IMR-90 (cell line): ENCODE measurements around the gene TRPC4AP. TPM values are rescaled to one million over a fixed set of nuclear protein-coding genes. Genes with fewer than 3 reads are reported as not detected.

Experiments used
- ATAC-seq: fragments of 200-7000 bp; cut with Tn5 transposase; 2 replicates; pipeline ENCODE4 v1.9.1; 2020; ENCODE audit warnings: low read depth, mild to moderate bottlenecking, moderate library complexity
- BruUV-seq: library from RNA; stranded (reverse); fragments of 400-500 nt; replicated peaks from 2 replicates; lab custom pipeline; 2021; lab: Mats Ljungman, UMichigan
- CTCF ChIA-PET: fragments of 300-600 bp; formaldehyde crosslinking; extraction: SDS; loops from one replicate; lab custom pipeline; 2021; ENCODE audit warnings: antibody characterized with exemption; lab: Yijun Ruan, JAX
- POLR2A ChIA-PET: fragments of 300-600 bp; sonication (Branson Sonifier 250); formaldehyde crosslinking; loops from one replicate; lab custom pipeline; 2022; ENCODE audit warnings: antibody characterized with exemption; ENCODE audit not compliant: unreplicated experiment; lab: Charles Lee
- DNase-seq: peaks from one replicate; pipeline ENCODE4 v3.0.0; 2013
- H2AFZ ChIP-seq: replicated peaks from 2 replicates; pipeline ENCODE3; 2013; ENCODE audit warnings: low read length, mild to moderate bottlenecking; ENCODE audit not compliant: poor library complexity
- H2AK5ac ChIP-seq: 2 replicates; pipeline ENCODE4 v1.6.1; 2013; ENCODE audit warnings: low read depth, low read length, inconsistent platforms
- H2AK9ac ChIP-seq: replicated peaks from 2 replicates; pipeline ENCODE3; 2013; ENCODE audit warnings: mild to moderate bottlenecking, low read depth, low read length, moderate library complexity; ENCODE audit not compliant: poor library complexity
- H2BK120ac ChIP-seq: 2 replicates; pipeline ENCODE4 v1.6.1; 2013; ENCODE audit warnings: low read depth, low read length, inconsistent platforms
- H2BK15ac ChIP-seq: 3 replicates; pipeline ENCODE4 v1.6.1; 2013; ENCODE audit warnings: low read depth, low read length, inconsistent platforms
- H2BK20ac ChIP-seq: 2 replicates; pipeline ENCODE4 v1.6.1; 2013; ENCODE audit warnings: low read depth, mild to moderate bottlenecking, inconsistent platforms, low read length, moderate library complexity
- H2BK5ac ChIP-seq: 2 replicates; pipeline ENCODE4 v1.6.1; 2013; ENCODE audit warnings: mild to moderate bottlenecking, low read depth, low read length, inconsistent platforms; ENCODE audit not compliant: poor library complexity, severe bottlenecking
- H3K14ac ChIP-seq: replicated peaks from 2 replicates; pipeline ENCODE4 v1.6.1; 2013; ENCODE audit warnings: low read depth, low read length, inconsistent platforms
- H3K18ac ChIP-seq: 2 replicates; pipeline ENCODE4 v1.6.1; 2013; ENCODE audit warnings: low read depth, low read length, control low read depth
- H3K23ac ChIP-seq: 2 replicates; pipeline ENCODE4 v1.6.1; 2013; ENCODE audit warnings: low read depth, low read length, inconsistent platforms
- H3K27ac ChIP-seq: 2 replicates; pipeline ENCODE4 v1.5.1; 2013; ENCODE audit warnings: mild to moderate bottlenecking, control low read depth, low read length; ENCODE audit not compliant: insufficient read depth
- H3K27me3 ChIP-seq: 2 replicates; pipeline ENCODE4 v1.6.1; 2013; ENCODE audit warnings: low read length; ENCODE audit not compliant: control insufficient read depth, insufficient read depth
- H3K36me3 ChIP-seq: 2 replicates; pipeline ENCODE4 v1.6.1; 2013; ENCODE audit warnings: low read length, mixed read lengths; ENCODE audit not compliant: control insufficient read depth, insufficient read depth
- H3K4ac ChIP-seq: 2 replicates; pipeline ENCODE4 v1.6.1; 2013; ENCODE audit warnings: low read depth, low read length, inconsistent platforms
- H3K4me1 ChIP-seq: 2 replicates; pipeline ENCODE4 v1.6.1; 2013; ENCODE audit warnings: low read length, mixed read lengths; ENCODE audit not compliant: control insufficient read depth, insufficient read depth
- H3K4me2 ChIP-seq: 2 replicates; pipeline ENCODE4 v1.6.1; 2013; ENCODE audit warnings: low read depth, mild to moderate bottlenecking, control low read depth, low read length, moderate library complexity
- H3K4me3 ChIP-seq: 2 replicates; pipeline ENCODE4 v1.5.1; 2013; ENCODE audit warnings: low read depth, mild to moderate bottlenecking, control low read depth, low read length, moderate library complexity; ENCODE audit not compliant: insufficient read depth
- H3K56ac ChIP-seq: 2 replicates; pipeline ENCODE4 v1.6.1; 2013; ENCODE audit warnings: low read length, inconsistent platforms; ENCODE audit not compliant: insufficient read depth; ENCODE audit errors: extremely low read depth
- H3K79me1 ChIP-seq, 2 experiments: 2 replicates each; pipeline ENCODE4 v1.6.1; 2013; ENCODE audit warnings: low read length in 2 of 2, inconsistent platforms in 1 of 2, low read depth in 1 of 2
- H3K9ac ChIP-seq: 2 replicates; pipeline ENCODE4 v1.6.1; 2013; ENCODE audit warnings: low read depth, low read length, control low read depth
- H3K9me1 ChIP-seq: 2 replicates; pipeline ENCODE4 v1.6.1; 2013; ENCODE audit warnings: low read length, inconsistent platforms; ENCODE audit not compliant: insufficient read depth
- H3K9me3 ChIP-seq: 2 replicates; pipeline ENCODE4 v1.6.1; 2013; ENCODE audit warnings: low read length; ENCODE audit not compliant: control insufficient read depth, insufficient read depth
- H4K20me1 ChIP-seq: 2 replicates; pipeline ENCODE4 v1.6.1; 2013; ENCODE audit warnings: low read length, inconsistent platforms; ENCODE audit not compliant: insufficient read depth
- H4K5ac ChIP-seq: 2 replicates; pipeline ENCODE4 v1.6.1; 2013; ENCODE audit warnings: mild to moderate bottlenecking, low read depth, low read length, control low read depth
- H4K8ac ChIP-seq, 2 experiments: 2 replicates each; pipeline ENCODE4 v1.6.1; 2013; ENCODE audit warnings: low read depth in 2 of 2, low read length in 2 of 2, control low read depth in 1 of 2, inconsistent platforms in 1 of 2
- H4K91ac ChIP-seq: 2 replicates; pipeline ENCODE4 v1.6.1; 2013; ENCODE audit warnings: low read depth, low read length, inconsistent platforms; ENCODE audit not compliant: insufficient read depth
- BHLHE40 ChIP-seq: fragments of 150-350 bp; IDR thresholded peaks from 2 replicates; pipeline ENCODE4 v1.6.1; 2016; ENCODE audit warnings: mild to moderate bottlenecking, low read depth, low read length
- CEBPB ChIP-seq: IDR thresholded peaks from 2 replicates; pipeline ENCODE4 v1.6.1; 2012; ENCODE audit warnings: low read depth, low read length, improper control_type of control experiment
- CHD1 ChIP-seq: IDR thresholded peaks from 2 replicates; pipeline ENCODE4 v1.6.1; 2012; ENCODE audit warnings: low read depth, low read length, improper control_type of control experiment
- FOS ChIP-seq: fragments of 150-350 bp; IDR thresholded peaks from 2 replicates; pipeline ENCODE4 v1.6.1; 2016; ENCODE audit warnings: low read depth, low read length
- MAFK ChIP-seq: IDR thresholded peaks from 2 replicates; pipeline ENCODE4 v1.6.1; 2012; ENCODE audit warnings: low read depth, low read length, improper control_type of control experiment
- MAZ ChIP-seq: IDR thresholded peaks from 2 replicates; pipeline ENCODE4 v1.6.1; 2012; ENCODE audit warnings: low read depth, mild to moderate bottlenecking, low read length, improper control_type of control experiment, moderate library complexity, borderline replicate concordance
- MXI1 ChIP-seq: IDR thresholded peaks from 2 replicates; pipeline ENCODE4 v1.6.1; 2012; ENCODE audit warnings: low read depth, mild to moderate bottlenecking, low read length, moderate library complexity, borderline replicate concordance
- NFE2L2 ChIP-seq: fragments of 150-350 bp; IDR thresholded peaks from 2 replicates; pipeline ENCODE4 v1.6.1; 2016; ENCODE audit warnings: low read depth, mild to moderate bottlenecking, low read length
- POLR2A ChIP-seq: IDR thresholded peaks from 2 replicates; pipeline ENCODE4 v1.6.1; 2012; ENCODE audit warnings: mild to moderate bottlenecking, low read depth, low read length
- RAD21 ChIP-seq: IDR thresholded peaks from 2 replicates; pipeline ENCODE4 v1.6.1; 2012; ENCODE audit warnings: low read length, improper control_type of control experiment
- RCOR1 ChIP-seq: IDR thresholded peaks from 2 replicates; pipeline ENCODE4 v1.6.1; 2012; ENCODE audit warnings: mild to moderate bottlenecking, low read length, improper control_type of control experiment; ENCODE audit not compliant: insufficient replicate concordance
- RFX5 ChIP-seq: IDR thresholded peaks from 2 replicates; pipeline ENCODE4 v1.8.0; 2012; ENCODE audit warnings: low read depth, mild to moderate bottlenecking, low read length, moderate library complexity
- SMC3 ChIP-seq: fragments of 150-350 bp; IDR thresholded peaks from 2 replicates; pipeline ENCODE4 v1.6.1; 2016; ENCODE audit warnings: low read depth, mild to moderate bottlenecking, antibody characterized with exemption, low read length, moderate library complexity
- WGBS, 2 experiments: methylation state at CpG; one replicate each; pipeline versions ENCODE4 v1.1.5 to v1.1.7; 2013; ENCODE audit warnings: missing lambda C conversion rate in 2 of 2; ENCODE audit not compliant: insufficient read length in 1 of 2; ENCODE audit errors: extremely low coverage in 2 of 2; 5-methylcytosine and 5-hydroxymethylcytosine counted together
- dilution Hi-C: fragments of 300-500 bp; cut with HindIII; formaldehyde crosslinking; loops from one replicate; pipeline ENCODE4 v1.14.3; 2018; ENCODE audit warnings: low sequenced_read_pairs; ENCODE audit not compliant: unreplicated experiment
- in situ Hi-C: fragments of 300-500 bp; cut with MboI; formaldehyde crosslinking; loops from 3 replicates; pipeline ENCODE4 v1.14.3; 2019; ENCODE audit warnings: low sequenced_read_pairs, inconsistent platforms, mixed read lengths
- intact Hi-C: fragments of 100-400 bp; cut with micrococcal nuclease; formaldehyde crosslinking; loops from 2 replicates; pipeline ENCODE4 v1.10.0; 2022
- polyA plus RNA-seq, 3 experiments: library from polyadenylated mRNA; depleted of rRNA; stranded (reverse); fragments of >200 nt; gene quantifications; 2 replicates each; pipeline ENCODE4 v1.2.3, GENCODE V29; 2012; ENCODE audit warnings: low replicate concordance in 1 of 3
- total RNA-seq: library from RNA; depleted of rRNA; stranded (reverse); fragments of >200 nt; gene quantifications from 2 replicates; pipeline ENCODE4 v1.2.3, GENCODE V29; 2012
- TF ChIP-seq, protein P1 (sequence below): conservative IDR thresholded peaks from 2 replicates; pipeline ENCODE4 v1.5.1; 2012; ENCODE audit warnings: mild to moderate bottlenecking, low read depth, low read length, improper control_type of control experiment
- TF ChIP-seq, protein P2 (sequence below): fragments of 150-350 bp; IDR thresholded peaks from 2 replicates; pipeline ENCODE4 v1.6.1; 2017; ENCODE audit warnings: mild to moderate bottlenecking, antibody characterized with exemption, low read length, low read depth
- TF ChIP-seq, protein P3 (sequence below): fragments of 150-350 bp; IDR thresholded peaks from 2 replicates; pipeline ENCODE4 v1.6.1; 2016; ENCODE audit warnings: low read depth, mild to moderate bottlenecking, low read length, moderate library complexity, borderline replicate concordance

Gene TRPC4AP
- total and polyA plus RNA-seq, 2 of the 4 experiments (the other 2 are of a cell fraction): 41.0 to 81.0 TPM

DNA sequence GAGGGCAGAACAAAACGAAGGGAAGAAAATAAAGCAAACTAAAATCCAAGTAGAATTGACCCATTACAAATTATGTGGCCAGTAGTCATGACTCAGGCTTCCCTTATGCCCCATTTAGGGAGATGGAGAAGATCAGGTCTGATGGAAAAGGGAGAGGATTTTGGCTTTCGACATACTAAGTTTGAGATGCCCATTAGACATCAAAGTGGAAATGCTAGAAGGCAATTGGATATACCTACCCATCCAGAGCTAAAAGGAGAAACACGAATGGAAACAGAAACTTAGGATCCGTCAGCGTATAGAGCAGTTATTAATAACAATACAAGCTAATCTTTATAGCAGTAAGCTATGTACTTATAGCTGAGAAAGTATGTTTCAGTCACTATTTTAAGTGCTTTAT lies 4.8 kb downstream of the TRPC4AP start:
- dilution Hi-C loops (no loop called here), intact Hi-C loops (no loop called here), in situ Hi-C loops (no loop called here)
- Histone ChIP-seq H3K9ac (no peak overlapping the region), H3K27ac (no peak overlapping the region), H2AK9ac (no peak overlapping the region), H2BK20ac (no peak overlapping the region), H3K4me3 (no peak overlapping the region), H3K79me1 (peaks cover 0 to 72% of the 10 kb centered on the region in 2 experiments; a peak in 2 of 4 replicates), H3K4me2 (peak overlapping the region; percentile 46), H2AFZ (no peak overlapping the region), H3K9me1 (peaks cover 7% of the 10 kb centered on the region), H2BK120ac (no peak overlapping the region), H4K8ac (no peak overlapping the region), H4K5ac (no peak overlapping the region), H3K9me3 (no peaks in the 10 kb centered on the region), H3K18ac (no peak overlapping the region), H3K27me3 (no peaks in the 10 kb centered on the region), H3K4ac (no peak overlapping the region), H3K56ac (no peak overlapping the region), H3K36me3 (peaks cover 8% of the 10 kb centered on the region), H3K14ac (no peak overlapping the region), H4K20me1 (peaks cover 82% of the 10 kb centered on the region), H4K91ac (no peak overlapping the region), H3K4me1 (peaks cover 5% of the 10 kb centered on the region), H2BK15ac (no peak overlapping the region), H2AK5ac (no peak overlapping the region), H3K23ac (no peak overlapping the region), H2BK5ac (no peak overlapping the region)
- no TSS peak for BruUV-seq
- ATAC-seq (no peak), DNase-seq (peak; percentile 6)
- no CpG with 5 or more reads among the region's 5 CpGs for WGBS, 2 experiments
- POLR2A ChIA-PET: no interaction called here
- TF ChIP-seq POLR2A (no peak), MXI1 (no peak), MAZ (no peak), SMC3 (no peak), NFE2L2 (no peak), CHD1 (no peak), CEBPB (no peak), MAFK (no peak), BHLHE40 (no peak), FOS (no peak), RAD21 (no peak), RFX5 (no peak), RCOR1 (no peak)
- TF ChIP-seq, protein P1, sequence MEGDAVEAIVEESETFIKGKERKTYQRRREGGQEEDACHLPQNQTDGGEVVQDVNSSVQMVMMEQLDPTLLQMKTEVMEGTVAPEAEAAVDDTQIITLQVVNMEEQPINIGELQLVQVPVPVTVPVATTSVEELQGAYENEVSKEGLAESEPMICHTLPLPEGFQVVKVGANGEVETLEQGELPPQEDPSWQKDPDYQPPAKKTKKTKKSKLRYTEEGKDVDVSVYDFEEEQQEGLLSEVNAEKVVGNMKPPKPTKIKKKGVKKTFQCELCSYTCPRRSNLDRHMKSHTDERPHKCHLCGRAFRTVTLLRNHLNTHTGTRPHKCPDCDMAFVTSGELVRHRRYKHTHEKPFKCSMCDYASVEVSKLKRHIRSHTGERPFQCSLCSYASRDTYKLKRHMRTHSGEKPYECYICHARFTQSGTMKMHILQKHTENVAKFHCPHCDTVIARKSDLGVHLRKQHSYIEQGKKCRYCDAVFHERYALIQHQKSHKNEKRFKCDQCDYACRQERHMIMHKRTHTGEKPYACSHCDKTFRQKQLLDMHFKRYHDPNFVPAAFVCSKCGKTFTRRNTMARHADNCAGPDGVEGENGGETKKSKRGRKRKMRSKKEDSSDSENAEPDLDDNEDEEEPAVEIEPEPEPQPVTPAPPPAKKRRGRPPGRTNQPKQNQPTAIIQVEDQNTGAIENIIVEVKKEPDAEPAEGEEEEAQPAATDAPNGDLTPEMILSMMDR: no peak
- TF ChIP-seq, protein P2, sequence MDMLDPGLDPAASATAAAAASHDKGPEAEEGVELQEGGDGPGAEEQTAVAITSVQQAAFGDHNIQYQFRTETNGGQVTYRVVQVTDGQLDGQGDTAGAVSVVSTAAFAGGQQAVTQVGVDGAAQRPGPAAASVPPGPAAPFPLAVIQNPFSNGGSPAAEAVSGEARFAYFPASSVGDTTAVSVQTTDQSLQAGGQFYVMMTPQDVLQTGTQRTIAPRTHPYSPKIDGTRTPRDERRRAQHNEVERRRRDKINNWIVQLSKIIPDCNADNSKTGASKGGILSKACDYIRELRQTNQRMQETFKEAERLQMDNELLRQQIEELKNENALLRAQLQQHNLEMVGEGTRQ: no peak
- TF ChIP-seq, protein P3, sequence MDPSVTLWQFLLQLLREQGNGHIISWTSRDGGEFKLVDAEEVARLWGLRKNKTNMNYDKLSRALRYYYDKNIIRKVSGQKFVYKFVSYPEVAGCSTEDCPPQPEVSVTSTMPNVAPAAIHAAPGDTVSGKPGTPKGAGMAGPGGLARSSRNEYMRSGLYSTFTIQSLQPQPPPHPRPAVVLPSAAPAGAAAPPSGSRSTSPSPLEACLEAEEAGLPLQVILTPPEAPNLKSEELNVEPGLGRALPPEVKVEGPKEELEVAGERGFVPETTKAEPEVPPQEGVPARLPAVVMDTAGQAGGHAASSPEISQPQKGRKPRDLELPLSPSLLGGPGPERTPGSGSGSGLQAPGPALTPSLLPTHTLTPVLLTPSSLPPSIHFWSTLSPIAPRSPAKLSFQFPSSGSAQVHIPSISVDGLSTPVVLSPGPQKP: no peak
- CTCF ChIA-PET: no interaction called here
